ENCODE data around the gene EFR3B.

The EFR3B gene

GRCh38 chr2:25074826-25075225 is 33.0 kb downstream of the EFR3B start:
- DNase-seq = no peak

GRCh38 chr2:25076749-25077148 is 34.9 kb downstream of the EFR3B start:
- no peak for DNase-seq

GRCh38 chr2:25077789-25078169 is 35.9 kb downstream of the EFR3B start:
- DNase-seq = no peak

- DNase-seq = no peak
Observed at GRCh38 chr2:25078170-25079049, 36.5 kb downstream of the EFR3B start.

GRCh38 chr2:25079050-25079635 is 37.3 kb downstream of the EFR3B start:
- DNase-seq = no peak

GRCh38 chr2:25081237-25081790 is 39.4 kb downstream of the EFR3B start:
- no peak for DNase-seq

GRCh38 chr2:25082002-25082622 is 40.2 kb downstream of the EFR3B start:
- no peak for DNase-seq

- no peak for DNase-seq
Observed at GRCh38 chr2:25085761-25086560, 44.1 kb downstream of the EFR3B start.

- DNase-seq = no peak
Observed at GRCh38 chr2:25088817-25089516, 47.1 kb downstream of the EFR3B start.

GRCh38 chr2:25089605-25090315 is 47.9 kb downstream of the EFR3B start:
- no peak for DNase-seq

- no peak for DNase-seq
Observed at GRCh38 chr2:25090801-25091200, 48.9 kb downstream of the EFR3B start.

GRCh38 chr2:25091265-25091664 is 49.4 kb downstream of the EFR3B start:
- DNase-seq = no peak

GRCh38 chr2:25098056-25098455 is 56.2 kb downstream of the EFR3B start:
- no peak for DNase-seq

- no peak for DNase-seq
Observed at GRCh38 chr2:25098670-25099486, 57.0 kb downstream of the EFR3B start.

- DNase-seq = peak in 1 of 2 experiments; percentile 5
Observed at GRCh38 chr2:25102352-25102751, 60.5 kb downstream of the EFR3B start.

GRCh38 chr2:25103287-25103871 is 61.5 kb downstream of the EFR3B start:
- no peak for DNase-seq

GRCh38 chr2:25104736-25105135 is 62.9 kb downstream of the EFR3B start:
- no peak for DNase-seq

- no peak for DNase-seq
Observed at GRCh38 chr2:25105336-25106085, 63.6 kb downstream of the EFR3B start.

GRCh38 chr2:25109822-25110221 is 67.9 kb downstream of the EFR3B start:
- DNase-seq = no peak

All from stimulated activated CD4-positive, alpha-beta T cell treated with anti-CD3 and anti-CD28 coated beads, Interleukin-4, amount 100 ng/mL, for 4 hours (primary cell).